Panc1 (cell line): ENCODE data around the gene TTC23L. TPM values are rescaled to one million over a fixed set of nuclear protein-coding genes. Genes with fewer than 3 reads are reported as not detected.

Experiments
- ATAC-seq: fragments of 200-7000 bp; cut with Tn5 transposase; 2 replicates; pipeline ENCODE4 v1.9.1; 2020; ENCODE audit warnings: mild to moderate bottlenecking, moderate library complexity
- BruUV-seq: library from RNA; stranded (reverse); fragments of 400-500 nt; replicated peaks from 2 replicates; lab custom pipeline; 2021; lab: Mats Ljungman, UMichigan
- CTCF ChIA-PET: fragments of 300-600 bp; sonication (Branson Sonifier 250); formaldehyde crosslinking; loops from one replicate; lab custom pipeline; 2022; ENCODE audit warnings: antibody characterized with exemption; lab: Charles Lee
- POLR2A ChIA-PET: fragments of 300-600 bp; sonication (Branson Sonifier 250); formaldehyde crosslinking; loops from one replicate; lab custom pipeline; 2022; ENCODE audit warnings: antibody characterized with exemption; lab: Charles Lee
- DNase-seq: peaks from one replicate; pipeline ENCODE4 v3.0.0-alpha.2; 2010; ENCODE audit warnings: low read depth, low spot score
- H3K27ac ChIP-seq: 2 replicates; pipeline ENCODE4 v1.5.1; 2011; ENCODE audit warnings: mild to moderate bottlenecking, low read length, inconsistent platforms
- H3K27me3 ChIP-seq: fragments of 200-500 bp; sonication (Bioruptor generic); 2 replicates; pipeline ENCODE4 v1.6.0; 2014; ENCODE audit warnings: low read length, inconsistent platforms; ENCODE audit not compliant: control insufficient read depth, insufficient read depth
- H3K36me3 ChIP-seq: fragments of 200-500 bp; sonication (Bioruptor generic); 2 replicates; pipeline ENCODE4 v1.5.1; 2014; ENCODE audit warnings: inconsistent platforms, mild to moderate bottlenecking, low read length, moderate library complexity; ENCODE audit not compliant: control insufficient read depth, insufficient read depth
- H3K4me1 ChIP-seq: 2 replicates; pipeline ENCODE4 v1.5.1; 2011; ENCODE audit warnings: inconsistent platforms, mild to moderate bottlenecking, low read length, moderate library complexity; ENCODE audit not compliant: control insufficient read depth, insufficient read depth
- H3K4me3 ChIP-seq, 2 experiments: 2 replicates each; pipeline ENCODE4 v1.5.1; 2011 to 2012; ENCODE audit warnings: low read depth in 2 of 2, low read length in 2 of 2, mild to moderate bottlenecking in 2 of 2, inconsistent platforms in 1 of 2, moderate library complexity in 1 of 2
- H3K9me3 ChIP-seq: fragments of 200-500 bp; sonication (Bioruptor generic); 2 replicates; pipeline ENCODE4 v1.5.1; 2014; ENCODE audit warnings: low read depth, mild to moderate bottlenecking, inconsistent platforms, low read length, moderate library complexity; ENCODE audit not compliant: control insufficient read depth, insufficient read depth
- CTCF ChIP-seq: fragments of 450-650 bp; IDR thresholded peaks from 2 replicates; pipeline ENCODE4 v1.5.1; 2017; ENCODE audit warnings: mild to moderate bottlenecking
- POLR2AphosphoS5 ChIP-seq: IDR thresholded peaks from 2 replicates; pipeline ENCODE4 v1.6.1; 2012; ENCODE audit warnings: mild to moderate bottlenecking, low read depth, low read length, moderate library complexity
- REST ChIP-seq, 2 experiments: IDR thresholded peaks; 2 replicates each; pipeline ENCODE4 v1.6.1; 2011 to 2012; ENCODE audit warnings: low read depth in 2 of 2, control low read depth in 1 of 2, low read length in 1 of 2, mild to moderate bottlenecking in 1 of 2, moderate library complexity in 1 of 2; ENCODE audit not compliant: insufficient read depth in 1 of 2
- SIN3A ChIP-seq: IDR thresholded peaks from 2 replicates; pipeline ENCODE4 v1.6.1; 2012; ENCODE audit warnings: low read depth, mild to moderate bottlenecking, low read length, moderate library complexity, borderline replicate concordance; ENCODE audit not compliant: insufficient read depth
- TCF7L2 ChIP-seq: IDR thresholded peaks from 2 replicates; pipeline ENCODE4 v1.6.1; 2011; ENCODE audit warnings: mild to moderate bottlenecking, low read depth, low read length, inconsistent platforms
- in situ Hi-C: cut with HindIII; loops from 2 replicates; pipeline ENCODE4 v1.10.0; 2016; ENCODE audit warnings: low sequenced_read_pairs, low pct_unique_long_range_greater_than_20kb
- intact Hi-C: fragments of 100-400 bp; cut with micrococcal nuclease; formaldehyde crosslinking; loops from one replicate; pipeline ENCODE4 v1.10.0; 2022; ENCODE audit not compliant: unreplicated experiment
- total RNA-seq: library from RNA; stranded (reverse); gene quantifications from one replicate; pipeline ENCODE4 v1.2.1, GENCODE V29; 2021; ENCODE audit not compliant: unreplicated experiment

TTC23L gene
- total RNA-seq, 1 experiment from 2014 or later: not detected

- intact Hi-C loops: no loop called here
- H3K4me1 ChIP-seq: no peaks in the 10 kb centered on the region
- no peaks in the 10 kb centered on the region for H3K9me3 ChIP-seq
- TF ChIP-seq POLR2AphosphoS5: no peak
- TF ChIP-seq SIN3A: no peak
- no peak for TF ChIP-seq TCF7L2
- no peak for TF ChIP-seq CTCF
- no peak for TF ChIP-seq REST (IDR thresholded peaks at IDR 0.05; ENCODE audit: insufficient read depth in 1 of 2, low read depth in 2 of 2, low read length in 1 of 2)
- POLR2A ChIA-PET: interaction anchor here (0.7 kb wide), 1 partner anchor 1442 kb away, joined by 3 read pairs; no protein-coding TSS in a partner anchor
- no TSS peak for BruUV-seq
- ATAC-seq (no peak), DNase-seq (no peak)
- peaks cover 4% of the 10 kb centered on the region; the same call in 1 of the 2 replicates for H3K27me3 ChIP-seq
- H3K36me3 ChIP-seq: no peaks in the 10 kb centered on the region
- H3K4me3 ChIP-seq: no peak overlapping the region
- CTCF ChIA-PET: interaction anchor here (0.5 kb wide), 1 partner anchor 90 kb away, joined by 3 read pairs; no protein-coding TSS in a partner anchor
- in situ Hi-C loops: no loop called here
- no peak overlapping the region for H3K27ac ChIP-seq
Observed at GRCh38 chr5:34859253-34859652, 20.3 kb downstream of the TTC23L start.

GRCh38 chr5:34863946-34864345 is 25.0 kb downstream of the TTC23L start:
- Histone ChIP-seq H3K27me3 (no peaks in the 10 kb centered on the region), H3K9me3 (no peaks in the 10 kb centered on the region), H3K4me3 (no peak overlapping the region), H3K36me3 (no peaks in the 10 kb centered on the region), H3K27ac (no peak overlapping the region), H3K4me1 (no peaks in the 10 kb centered on the region)
- ATAC-seq (no peak), DNase-seq (no peak)
- in situ Hi-C loops (no loop called here), intact Hi-C loops (no loop called here)
- BruUV-seq: no TSS peak
- POLR2A ChIA-PET: no interaction called here
- no peak for TF ChIP-seq CTCF
- TF ChIP-seq POLR2AphosphoS5: no peak
- TF ChIP-seq REST (IDR thresholded peaks at IDR 0.05; ENCODE audit: insufficient read depth in 1 of 2, low read depth in 2 of 2, low read length in 1 of 2): no peak
- TF ChIP-seq SIN3A: no peak
- no peak for TF ChIP-seq TCF7L2
- CTCF ChIA-PET: interaction anchor here (1.2 kb wide), 1 partner anchor 179 kb away, joined by 5 read pairs; no protein-coding TSS in a partner anchor
